Sigmoid colon (tissue), 7 donors: ENCODE results near the gene ARNT2. TPM values are rescaled to one million over a fixed set of nuclear protein-coding genes. Genes with fewer than 3 reads are reported as not detected.

Experiments
- DNase-seq: peaks from one replicate; pipeline ENCODE4 v3.0.0-alpha.2; 2019
- H3K27ac ChIP-seq, 4 donors: fragments of 200-600 bp; sonication (generic); one replicate each; pipeline ENCODE4 v1.5.1; 2016 to 2019; ENCODE audit warnings: mild to moderate bottlenecking in 1 of 4
- H3K27me3 ChIP-seq, 3 donors: fragments of 200-600 bp; sonication (generic); one replicate each; pipeline ENCODE4 v1.5.1; 2019; ENCODE audit warnings: mild to moderate bottlenecking in 1 of 3
- H3K36me3 ChIP-seq, 4 donors: fragments of 200-600 bp; sonication (generic); one replicate each; pipeline ENCODE4 v1.5.1; 2016 to 2019
- H3K4me1 ChIP-seq, 4 donors: fragments of 200-600 bp; sonication (generic); one replicate each; pipeline ENCODE4 v1.5.1; 2017 to 2019
- H3K4me3 ChIP-seq, 4 donors: fragments of 200-600 bp; sonication (generic); one replicate each; pipeline ENCODE4 v1.5.1; 2017 to 2019; ENCODE audit warnings: mild to moderate bottlenecking in 2 of 4, moderate library complexity in 1 of 4
- H3K9me3 ChIP-seq, 4 donors: fragments of 200-600 bp in 3 of 4; sonication (generic) in 3 of 4; one replicate each; pipeline versions ENCODE4 v1.5.1 to v1.6.1; 2013 to 2019
- CTCF ChIP-seq, 4 experiments: fragments of 450-650 bp in 3 of 4; fragments of 200-600 bp in 1 of 4; IDR thresholded peaks; one replicate each; pipeline ENCODE4 v1.5.1; 2016 to 2019; ENCODE audit warnings: antibody characterized with exemption in 4 of 4, mild to moderate bottlenecking in 3 of 4, moderate library complexity in 2 of 4
- EP300 ChIP-seq, 4 donors: sonication (generic); formaldehyde crosslinking; IDR thresholded peaks; one replicate each; pipeline ENCODE4 v1.6.1; 2017; ENCODE audit warnings: antibody characterized with exemption in 4 of 4
- POLR2A ChIP-seq, 2 donors: fragments of 450-650 bp; IDR thresholded peaks; one replicate each; pipeline ENCODE4 v1.6.1; 2016; ENCODE audit warnings: antibody characterized with exemption in 2 of 2, mild to moderate bottlenecking in 2 of 2, moderate library complexity in 2 of 2
- POLR2AphosphoS5 ChIP-seq, 4 donors: sonication (generic); formaldehyde crosslinking; IDR thresholded peaks; one replicate each; pipeline ENCODE4 v1.6.1; 2017; ENCODE audit warnings: antibody characterized with exemption in 4 of 4
- WGBS, 2 donors: extraction: QIAGEN DNeasy Blood & Tissue Kit; methylation state at CpG; one replicate each; pipeline ENCODE4 v1.1.7; 2013; 5-methylcytosine and 5-hydroxymethylcytosine counted together
- intact Hi-C: fragments of 100-400 bp; cut with DNase I; formaldehyde crosslinking; loops from one replicate; pipeline ENCODE4 v1.15.1; 2023
- polyA plus RNA-seq, 3 donors: library from polyadenylated mRNA; stranded (reverse); fragments of 200-250 nt; gene quantifications; one replicate each; pipeline ENCODE4 v1.2.3, GENCODE V29; 2013
- total RNA-seq, 4 donors: library from RNA; depleted of rRNA; stranded (reverse); fragments of >200 nt; gene quantifications; one replicate each; pipeline ENCODE4 v1.1.0, GENCODE V29; 2016
- donor health status: healthy with polysubstance abuse.
- donor health status: Bipolar disorder and iron deficiency.
- donor health status: healthy.

ARNT2 gene
- total and polyA plus RNA-seq, 7 donors: 1.2 to 16.1 (median 4.3) TPM

- Histone ChIP-seq H3K27ac (peak overlapping the region in 2 of 4 donors; percentile 64 to 70), H3K36me3 (peaks cover 0 to 5% (median 0%) of the 10 kb centered on the region in 4 donors), H3K4me3 (no peak overlapping the region), H3K9me3 (no peaks in the 10 kb centered on the region), H3K4me1 (peaks cover 0 to 46% (median 37%) of the 10 kb centered on the region in 4 donors), H3K27me3 (no peaks in the 10 kb centered on the region)
- intact Hi-C loops: no loop called here
- TF ChIP-seq POLR2A (IDR thresholded peaks at IDR 0.05): no peak
- DNase-seq: no peak
- 88 to 98% methylated on average over 1 of the region's 1 CpG for WGBS, 2 donors
Measured at GRCh38 chr15:80479191-80479590, 75.0 kb downstream of the ARNT2 start.

DNA sequence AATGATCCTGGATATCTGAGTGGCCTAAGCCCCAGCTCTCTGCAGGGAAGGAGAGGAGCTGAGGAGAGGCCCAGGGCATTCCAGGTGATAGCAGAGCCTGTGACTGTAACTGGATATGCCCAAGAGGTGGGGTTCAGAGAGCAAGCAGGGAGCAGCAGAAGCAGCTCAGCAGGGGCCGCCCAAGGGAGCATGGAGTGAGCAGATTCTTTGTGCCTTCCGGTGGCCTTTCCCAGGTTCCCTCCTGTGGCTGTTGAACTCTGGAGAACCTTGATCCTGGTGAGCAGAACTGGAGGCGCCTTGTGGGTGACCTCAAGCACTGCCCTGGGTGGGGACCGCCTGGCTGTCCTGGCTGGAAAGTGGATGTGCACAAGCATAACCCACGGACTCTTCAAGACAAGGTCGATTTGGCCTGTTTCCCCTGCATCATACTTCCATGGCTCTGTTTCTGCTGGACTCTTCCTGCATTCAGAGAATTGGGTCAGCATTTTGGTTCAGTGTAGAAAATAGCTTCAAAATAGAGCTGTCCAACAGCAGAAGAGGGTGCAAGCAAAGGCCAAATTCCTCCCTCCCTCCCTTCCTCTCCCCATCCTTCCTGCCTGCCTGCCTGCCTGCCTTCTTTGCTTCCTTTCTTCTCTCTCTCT is 76.1 kb downstream of the ARNT2 start:
- Histone ChIP-seq H3K27me3 (no peaks in the 10 kb centered on the region), H3K27ac (peak overlapping the region; percentile 37 to 70 (median 61)), H3K4me1 (peaks cover 0 to 57% (median 46%) of the 10 kb centered on the region in 4 donors), H3K9me3 (no peaks in the 10 kb centered on the region), H3K4me3 (no peak overlapping the region), H3K36me3 (peaks cover 0 to 5% (median 0%) of the 10 kb centered on the region in 4 donors)
- no peak for DNase-seq
- TF ChIP-seq EP300 (IDR thresholded peaks at IDR 0.05): no peak
- TF ChIP-seq POLR2AphosphoS5 (IDR thresholded peaks at IDR 0.05): no peak
- TF ChIP-seq CTCF (IDR thresholded peaks at IDR 0.05): no peak
- WGBS, 2 donors: 87 to 88% methylated on average over 6 of the region's 6 CpGs
- intact Hi-C loops: no loop called here

DNA sequence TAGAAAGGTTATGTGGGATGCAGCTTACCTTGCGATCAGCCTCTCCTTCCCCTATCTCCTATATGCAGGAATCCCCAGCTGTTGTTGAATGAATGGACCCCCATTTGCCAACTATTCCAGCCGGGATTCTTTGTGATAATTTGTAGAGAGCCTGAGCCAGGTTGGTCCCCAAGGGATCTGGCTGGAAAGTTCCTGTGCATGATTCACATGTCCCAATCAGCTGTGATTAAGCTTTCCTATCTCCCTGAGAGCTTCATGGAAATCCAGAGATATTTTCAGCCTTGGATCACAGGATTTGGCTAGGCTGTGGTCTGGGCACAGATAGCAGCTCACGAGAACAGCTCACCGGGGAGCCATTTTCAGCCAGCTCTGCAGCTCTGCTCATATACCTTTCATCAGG is 76.7 kb downstream of the ARNT2 start:
- H3K4me3 ChIP-seq: no peak overlapping the region
- H3K27ac ChIP-seq: peak overlapping the region; percentile 37 to 70 (median 61)
- H3K9me3 ChIP-seq: no peaks in the 10 kb centered on the region
- intact Hi-C loops: no loop called here
- peaks cover 0 to 63% (median 48%) of the 10 kb centered on the region in 4 donors for H3K4me1 ChIP-seq
- 73 to 84% methylated on average over 4 of the region's 4 CpGs for WGBS, 2 donors
- peak; percentile 88 for DNase-seq
- TF ChIP-seq CTCF (IDR thresholded peaks at IDR 0.05) (no peak), EP300 (IDR thresholded peaks at IDR 0.05) (peak in 1 of 4 donors; percentile 5), POLR2AphosphoS5 (IDR thresholded peaks at IDR 0.05) (peak; percentile 26 to 59 (median 44))
- no peaks in the 10 kb centered on the region for H3K27me3 ChIP-seq
- H3K36me3 ChIP-seq: peaks cover 0 to 5% (median 0%) of the 10 kb centered on the region in 4 donors

DNA sequence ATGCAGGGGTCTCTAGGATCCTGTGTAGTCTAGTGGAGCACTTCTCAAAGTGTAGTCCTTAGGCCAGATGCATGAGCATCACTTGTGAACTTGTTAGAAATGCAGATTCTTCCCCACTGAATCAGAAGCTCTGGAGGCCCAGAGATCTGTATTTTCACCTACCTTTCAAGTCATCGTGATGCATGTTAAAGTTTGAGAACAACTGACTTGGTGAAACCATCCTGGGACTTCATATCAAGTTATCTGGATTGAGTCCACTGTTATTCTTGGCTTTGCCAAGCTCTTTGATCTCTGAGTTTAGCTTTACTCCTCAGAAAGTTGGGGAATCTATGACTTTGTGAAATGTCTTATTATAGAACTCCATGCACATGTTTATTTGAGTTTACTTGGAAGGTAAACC is 78.5 kb downstream of the ARNT2 start:
- Histone ChIP-seq H3K27ac (no peak overlapping the region), H3K36me3 (no peaks in the 10 kb centered on the region), H3K4me1 (peaks cover 0 to 67% (median 49%) of the 10 kb centered on the region in 4 donors), H3K4me3 (no peak overlapping the region), H3K9me3 (no peaks in the 10 kb centered on the region), H3K27me3 (no peaks in the 10 kb centered on the region)
- intact Hi-C loops: no loop called here
- TF ChIP-seq CTCF (IDR thresholded peaks at IDR 0.05): no peak
- no peak for TF ChIP-seq POLR2A (IDR thresholded peaks at IDR 0.05)
- no peak for TF ChIP-seq POLR2AphosphoS5 (IDR thresholded peaks at IDR 0.05)
- TF ChIP-seq EP300 (IDR thresholded peaks at IDR 0.05): no peak
- no peak for DNase-seq
- 89 to 90% methylated on average over 1 of the region's 1 CpG for WGBS, 2 donors

- WGBS, 2 donors: 73 to 80% methylated on average over 2 of the region's 2 CpGs
- Histone ChIP-seq H3K27ac (peak overlapping the region; percentile 26 to 73 (median 64)), H3K9me3 (no peaks in the 10 kb centered on the region), H3K4me3 (no peak overlapping the region), H3K4me1 (peaks cover 0 to 72% (median 52%) of the 10 kb centered on the region in 4 donors), H3K36me3 (no peaks in the 10 kb centered on the region), H3K27me3 (no peaks in the 10 kb centered on the region)
- TF ChIP-seq POLR2A (IDR thresholded peaks at IDR 0.05) (no peak), POLR2AphosphoS5 (IDR thresholded peaks at IDR 0.05) (no peak), CTCF (IDR thresholded peaks at IDR 0.05) (no peak), EP300 (IDR thresholded peaks at IDR 0.05) (no peak)
- no peak for DNase-seq
- intact Hi-C loops: no loop called here
Measured at GRCh38 chr15:80483725-80484161, 79.6 kb downstream of the ARNT2 start.
